WERI-Rb-1 (cell line): ENCODE results near the gene DAB1.

Source experiments
- DNase-seq: peaks from one replicate; pipeline ENCODE4 v3.0.0-alpha.2; 2020
- H3K27ac ChIP-seq: fragments of 250-450 bp; sonication (Bioruptor Pico); 2 replicates; pipeline ENCODE4 v1.5.1; 2020; ENCODE audit warnings: mild to moderate bottlenecking, moderate library complexity
- H3K27me3 ChIP-seq: fragments of 250-450 bp; sonication (Bioruptor Pico); 2 replicates; pipeline ENCODE4 v1.5.1; 2021; ENCODE audit warnings: mild to moderate bottlenecking, low read depth, moderate library complexity; ENCODE audit not compliant: insufficient read depth, severe bottlenecking
- H3K36me3 ChIP-seq: fragments of 250-450 bp; sonication (Bioruptor Pico); 2 replicates; pipeline ENCODE4 v1.5.1; 2020; ENCODE audit warnings: mild to moderate bottlenecking, moderate library complexity
- H3K4me3 ChIP-seq: 2 replicates; pipeline ENCODE4 v1.5.1; 2011; ENCODE audit warnings: low read depth, mild to moderate bottlenecking, control low read depth, low read length
- H3K9me3 ChIP-seq: fragments of 250-450 bp; sonication (Bioruptor Pico); 2 replicates; pipeline ENCODE4 v1.5.1; 2021; ENCODE audit warnings: mild to moderate bottlenecking, moderate library complexity; ENCODE audit not compliant: severe bottlenecking
- CTCF ChIP-seq: IDR thresholded peaks from 2 replicates; pipeline ENCODE4 v1.5.1; 2011; ENCODE audit warnings: low read depth, mild to moderate bottlenecking, control low read depth, inconsistent platforms, low read length

DAB1 gene

GRCh38 chr1:57447551-57447950, 23.7 kb upstream of the DAB1 start:
- H3K27ac ChIP-seq: no peak overlapping the region
- TF ChIP-seq CTCF: no peak
- no peaks in the 10 kb centered on the region for H3K27me3 ChIP-seq
- no peak overlapping the region for H3K4me3 ChIP-seq
- DNase-seq: no peak
- no peaks in the 10 kb centered on the region for H3K36me3 ChIP-seq
- H3K9me3 ChIP-seq: no peaks in the 10 kb centered on the region

GRCh38 chr1:57443004-57443403, 19.1 kb upstream of the DAB1 start:
- H3K9me3 ChIP-seq: no peaks in the 10 kb centered on the region
- no peak overlapping the region for H3K4me3 ChIP-seq
- no peak for TF ChIP-seq CTCF
- no peak overlapping the region for H3K27ac ChIP-seq
- H3K27me3 ChIP-seq: no peaks in the 10 kb centered on the region
- H3K36me3 ChIP-seq: no peaks in the 10 kb centered on the region
- DNase-seq: no peak

- no peak for TF ChIP-seq CTCF
- Histone ChIP-seq H3K36me3 (no peaks in the 10 kb centered on the region), H3K4me3 (no peak overlapping the region), H3K27ac (peak overlapping the region; percentile 76), H3K9me3 (no peaks in the 10 kb centered on the region), H3K27me3 (no peaks in the 10 kb centered on the region)
- peak; percentile 78 for DNase-seq
These were observed 16.2 kb upstream of the DAB1 start for GRCh38 chr1:57440096-57440495.

- H3K9me3 ChIP-seq: no peaks in the 10 kb centered on the region
- no peak overlapping the region for H3K27ac ChIP-seq
- no peaks in the 10 kb centered on the region for H3K36me3 ChIP-seq
- no peak for TF ChIP-seq CTCF
- H3K27me3 ChIP-seq: no peaks in the 10 kb centered on the region
- H3K4me3 ChIP-seq: no peak overlapping the region
- DNase-seq: no peak
These were observed 7.5 kb upstream of the DAB1 start for GRCh38 chr1:57431400-57431799.

- Histone ChIP-seq H3K27me3 (peaks cover 12% of the 10 kb centered on the region), H3K4me3 (peak overlapping the region; percentile 43), H3K27ac (no peak overlapping the region), H3K9me3 (no peaks in the 10 kb centered on the region), H3K36me3 (no peaks in the 10 kb centered on the region)
- DNase-seq: peak; percentile 66
- TF ChIP-seq CTCF: peak; percentile 90
These were observed 569 bp upstream of the DAB1 start for GRCh38 chr1:57424231-57425027.

GRCh38 chr1:57423135-57423655, 665 bp downstream of the DAB1 start:
- Histone ChIP-seq H3K27me3 (peaks cover 12% of the 10 kb centered on the region), H3K9me3 (no peaks in the 10 kb centered on the region), H3K27ac (no peak overlapping the region), H3K36me3 (no peaks in the 10 kb centered on the region), H3K4me3 (peak overlapping the region; percentile 43)
- DNase-seq: peak; percentile 24
- no peak for TF ChIP-seq CTCF
